ENCODE data around the gene LRRC25.

LRRC25 gene

DNA sequence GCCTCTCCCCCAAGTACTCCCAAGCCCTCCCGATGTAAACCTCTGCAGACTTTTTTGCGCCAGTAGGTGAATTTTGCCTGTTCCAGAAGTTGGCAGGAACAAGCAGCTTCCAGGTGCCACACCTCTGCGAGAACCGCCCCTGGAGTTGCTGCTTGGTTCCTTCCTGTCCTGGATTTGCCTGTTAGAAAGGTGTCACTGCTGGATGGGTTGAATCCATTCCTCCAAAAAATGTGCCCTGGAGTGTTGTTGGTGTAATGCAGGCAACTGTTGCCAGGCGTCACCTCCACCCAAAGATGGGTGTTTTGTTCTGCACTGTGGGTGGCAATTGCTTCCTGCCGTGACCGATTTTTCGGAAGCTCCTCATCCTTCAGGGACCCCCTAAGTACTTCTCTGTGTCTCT, 51.3 kb downstream of the LRRC25 start:
- Histone ChIP-seq H3K4me1 (ENCODE audit: control insufficient read depth, insufficient read depth, low read length, poor library complexity, severe bottlenecking) (no peaks in the 10 kb centered on the region), H3K4me3 (ENCODE audit: insufficient read depth, low read depth, low read length, poor library complexity, severe bottlenecking) (no peak overlapping the region), H3K36me3 (ENCODE audit: control insufficient read depth, insufficient read depth, low read length) (peaks cover 12% of the 10 kb centered on the region), H3K9me3 (ENCODE audit: control insufficient read depth, low read length) (no peaks in the 10 kb centered on the region), H3K27me3 (replicated peaks; ENCODE audit: control insufficient read depth, insufficient read depth, low read length, poor library complexity, severe bottlenecking) (no peaks in the 10 kb centered on the region), H3K27ac (ENCODE audit: insufficient read depth, low read length, poor library complexity, severe bottlenecking) (no peak overlapping the region)
- DNase-seq: no peak

DNA sequence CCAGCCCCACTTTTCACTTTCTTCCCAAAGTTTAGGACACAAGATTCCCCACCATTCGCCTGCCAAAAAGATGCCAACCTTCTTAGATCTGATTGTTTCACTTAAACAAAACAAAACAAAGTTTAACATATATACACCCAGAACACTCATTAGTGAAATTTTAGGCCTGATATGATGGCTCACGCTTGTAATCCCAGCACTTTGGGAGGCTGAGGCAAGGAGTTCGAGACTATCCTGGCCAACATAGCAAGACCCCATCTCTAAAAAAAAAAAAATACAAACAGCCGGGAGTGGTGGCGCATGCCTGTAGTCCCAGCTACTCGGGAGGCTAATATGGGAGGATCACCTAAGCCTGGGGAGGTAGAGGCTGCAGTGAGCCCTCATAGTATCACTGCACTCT, 52.1 kb downstream of the LRRC25 start:
- no peaks in the 10 kb centered on the region for H3K9me3 ChIP-seq (ENCODE audit: control insufficient read depth, low read length)
- H3K4me1 ChIP-seq (ENCODE audit: control insufficient read depth, insufficient read depth, low read length, poor library complexity, severe bottlenecking): peaks cover under 1% of the 10 kb centered on the region
- H3K27me3 ChIP-seq (replicated peaks; ENCODE audit: control insufficient read depth, insufficient read depth, low read length, poor library complexity, severe bottlenecking): no peaks in the 10 kb centered on the region
- no peak overlapping the region for H3K4me3 ChIP-seq (ENCODE audit: insufficient read depth, low read depth, low read length, poor library complexity, severe bottlenecking)
- H3K36me3 ChIP-seq (ENCODE audit: control insufficient read depth, insufficient read depth, low read length): peaks cover 12% of the 10 kb centered on the region
- no peak for DNase-seq
- no peak overlapping the region for H3K27ac ChIP-seq (ENCODE audit: insufficient read depth, low read length, poor library complexity, severe bottlenecking)

DNA sequence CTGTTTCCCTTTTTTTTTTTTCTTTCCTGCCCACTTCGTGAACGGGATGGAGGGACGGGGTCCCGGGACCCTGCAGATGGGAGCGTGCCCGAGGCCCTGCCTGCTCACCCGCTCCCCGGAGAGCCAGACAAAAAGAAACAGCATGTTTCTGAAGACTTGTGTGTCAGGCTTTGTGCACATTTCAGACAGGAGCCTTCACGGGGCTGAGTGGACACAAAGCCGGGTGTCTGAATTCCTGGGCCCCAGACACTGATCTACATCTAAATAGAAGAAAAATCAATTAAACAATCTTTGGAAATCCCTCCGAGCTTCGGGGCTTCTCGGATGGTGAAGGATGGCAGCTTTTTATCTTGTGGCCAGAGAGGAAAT, 52.9 kb downstream of the LRRC25 start:
- peaks cover 6% of the 10 kb centered on the region for H3K4me1 ChIP-seq (ENCODE audit: control insufficient read depth, insufficient read depth, low read length, poor library complexity, severe bottlenecking)
- H3K9me3 ChIP-seq (ENCODE audit: control insufficient read depth, low read length): no peaks in the 10 kb centered on the region
- H3K36me3 ChIP-seq (ENCODE audit: control insufficient read depth, insufficient read depth, low read length): peaks cover 12% of the 10 kb centered on the region
- no peak for DNase-seq
- H3K4me3 ChIP-seq (ENCODE audit: insufficient read depth, low read depth, low read length, poor library complexity, severe bottlenecking): no peak overlapping the region
- no peak overlapping the region for H3K27ac ChIP-seq (ENCODE audit: insufficient read depth, low read length, poor library complexity, severe bottlenecking)
- H3K27me3 ChIP-seq (replicated peaks; ENCODE audit: control insufficient read depth, insufficient read depth, low read length, poor library complexity, severe bottlenecking): no peaks in the 10 kb centered on the region

DNA sequence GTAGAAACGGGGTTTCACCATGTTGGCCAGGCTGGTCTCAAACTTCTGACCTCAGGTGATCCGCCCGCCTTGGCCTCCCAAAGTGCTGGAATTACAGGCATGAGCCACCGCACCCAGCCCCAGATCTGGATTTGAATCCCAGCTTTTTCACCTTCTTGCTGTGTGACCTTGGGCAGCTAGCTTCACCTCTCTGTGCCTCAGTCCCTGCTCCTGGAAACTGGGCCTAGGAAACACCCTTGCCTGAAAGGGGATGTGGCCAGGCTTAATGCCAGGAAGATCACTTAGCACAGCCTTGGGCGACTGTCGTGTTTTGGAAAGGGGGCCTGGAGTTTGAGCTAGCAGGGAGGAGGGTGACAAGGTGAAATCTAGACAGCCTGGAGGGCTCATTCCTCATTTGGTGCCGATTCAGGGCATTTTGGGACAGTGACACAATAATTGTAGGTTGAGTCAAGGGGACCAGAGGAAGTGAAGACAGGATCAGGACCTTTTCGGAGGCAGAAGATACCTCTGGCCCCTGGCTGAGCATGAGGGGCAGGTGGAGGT, 55.3 kb downstream of the LRRC25 start:
- Histone ChIP-seq H3K27ac (ENCODE audit: insufficient read depth, low read length, poor library complexity, severe bottlenecking) (no peak overlapping the region), H3K36me3 (ENCODE audit: control insufficient read depth, insufficient read depth, low read length) (peaks cover 8% of the 10 kb centered on the region), H3K4me1 (ENCODE audit: control insufficient read depth, insufficient read depth, low read length, poor library complexity, severe bottlenecking) (peaks cover 6% of the 10 kb centered on the region), H3K9me3 (ENCODE audit: control insufficient read depth, low read length) (no peaks in the 10 kb centered on the region), H3K27me3 (replicated peaks; ENCODE audit: control insufficient read depth, insufficient read depth, low read length, poor library complexity, severe bottlenecking) (no peaks in the 10 kb centered on the region), H3K4me3 (ENCODE audit: insufficient read depth, low read depth, low read length, poor library complexity, severe bottlenecking) (no peak overlapping the region)
- no peak for DNase-seq
